Osteocyte (in vitro differentiated cells): ENCODE measurements around the gene PRKCQ. TPM values are rescaled to one million over a fixed set of nuclear protein-coding genes. Genes with fewer than 3 reads are reported as not detected.

Experiments
- DNase-seq: peaks from one replicate; pipeline ENCODE4 v3.0.0; 2021; ENCODE audit warnings: mixed read lengths; ENCODE audit not compliant: unreplicated experiment; ENCODE audit errors: extremely low spot score
- H3K27ac Mint-ChIP-seq: one replicate; pipeline ENCODE4 v1.8.0; 2021; ENCODE audit warnings: mild to moderate bottlenecking, mixed read lengths; ENCODE audit not compliant: unreplicated experiment
- H3K27me3 Mint-ChIP-seq: one replicate; pipeline ENCODE4 v1.8.0; 2021; ENCODE audit warnings: mixed read lengths; ENCODE audit not compliant: unreplicated experiment
- H3K36me3 Mint-ChIP-seq: one replicate; pipeline ENCODE4 v1.8.0; 2021; ENCODE audit warnings: mixed read lengths; ENCODE audit not compliant: unreplicated experiment
- H3K4me1 Mint-ChIP-seq: one replicate; pipeline ENCODE4 v1.8.0; 2021; ENCODE audit warnings: mixed read lengths; ENCODE audit not compliant: unreplicated experiment
- H3K4me3 Mint-ChIP-seq: one replicate; pipeline ENCODE4 v1.8.0; 2021; ENCODE audit warnings: mild to moderate bottlenecking, moderate library complexity, mixed read lengths; ENCODE audit not compliant: unreplicated experiment
- H3K9me3 Mint-ChIP-seq: one replicate; pipeline ENCODE4 v1.8.0; 2021; ENCODE audit warnings: mixed read lengths; ENCODE audit not compliant: unreplicated experiment
- total RNA-seq: library from RNA; stranded (reverse); gene quantifications from 2 replicates; pipeline ENCODE4 v1.2.1, GENCODE V29; 2021
- TF ChIP-seq, protein P1 (sequence below): fragments of 200-600 bp; sonication (generic); IDR thresholded peaks from 2 replicates; pipeline ENCODE4 v1.5.0; 2021; ENCODE audit warnings: antibody characterized with exemption, mild to moderate bottlenecking, moderate library complexity

PRKCQ gene
- total RNA-seq, 1 donor from 2014 or later, result 0.11 TPM

DNA sequence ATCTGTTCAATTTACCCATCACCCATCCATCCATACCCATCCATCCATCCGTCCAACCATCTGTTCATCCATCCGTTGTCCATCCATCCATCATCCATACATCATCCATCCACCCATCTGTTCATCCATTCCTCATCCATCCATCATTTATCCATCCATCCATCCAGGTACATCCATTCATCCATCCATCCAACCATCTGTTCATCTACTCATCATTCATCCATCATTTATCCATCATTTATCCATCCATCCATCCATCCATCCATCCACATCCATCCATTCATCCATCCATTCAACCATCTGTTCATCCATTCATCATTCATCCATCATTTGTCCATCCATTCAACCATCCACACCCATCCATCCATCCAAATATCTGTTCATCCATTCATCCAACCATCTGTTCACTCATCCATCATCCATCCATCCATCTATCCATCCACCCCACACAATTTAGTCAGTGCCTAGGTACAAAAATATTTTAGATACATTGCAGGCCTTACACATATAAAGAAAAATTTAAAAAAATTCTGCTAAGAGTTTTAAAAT is 119.1 kb downstream of the PRKCQ start:
- Mint-ChIP-seq H3K4me3 (no peak overlapping the region), H3K9me3 (peaks cover 10% of the 10 kb centered on the region), H3K27me3 (no peaks in the 10 kb centered on the region), H3K4me1 (no peaks in the 10 kb centered on the region), H3K36me3 (no peaks in the 10 kb centered on the region), H3K27ac (no peak overlapping the region)
- DNase-seq, result no peak
- TF ChIP-seq, protein P1, sequence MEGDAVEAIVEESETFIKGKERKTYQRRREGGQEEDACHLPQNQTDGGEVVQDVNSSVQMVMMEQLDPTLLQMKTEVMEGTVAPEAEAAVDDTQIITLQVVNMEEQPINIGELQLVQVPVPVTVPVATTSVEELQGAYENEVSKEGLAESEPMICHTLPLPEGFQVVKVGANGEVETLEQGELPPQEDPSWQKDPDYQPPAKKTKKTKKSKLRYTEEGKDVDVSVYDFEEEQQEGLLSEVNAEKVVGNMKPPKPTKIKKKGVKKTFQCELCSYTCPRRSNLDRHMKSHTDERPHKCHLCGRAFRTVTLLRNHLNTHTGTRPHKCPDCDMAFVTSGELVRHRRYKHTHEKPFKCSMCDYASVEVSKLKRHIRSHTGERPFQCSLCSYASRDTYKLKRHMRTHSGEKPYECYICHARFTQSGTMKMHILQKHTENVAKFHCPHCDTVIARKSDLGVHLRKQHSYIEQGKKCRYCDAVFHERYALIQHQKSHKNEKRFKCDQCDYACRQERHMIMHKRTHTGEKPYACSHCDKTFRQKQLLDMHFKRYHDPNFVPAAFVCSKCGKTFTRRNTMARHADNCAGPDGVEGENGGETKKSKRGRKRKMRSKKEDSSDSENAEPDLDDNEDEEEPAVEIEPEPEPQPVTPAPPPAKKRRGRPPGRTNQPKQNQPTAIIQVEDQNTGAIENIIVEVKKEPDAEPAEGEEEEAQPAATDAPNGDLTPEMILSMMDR, result no peak

- DNase-seq, result no peak
- H3K36me3 Mint-ChIP-seq, result no peaks in the 10 kb centered on the region
- H3K4me1 Mint-ChIP-seq, result no peaks in the 10 kb centered on the region
- TF ChIP-seq, protein P1, result no peak
- H3K27ac Mint-ChIP-seq, result no peak overlapping the region
- peaks cover 10% of the 10 kb centered on the region for H3K9me3 Mint-ChIP-seq
- H3K27me3 Mint-ChIP-seq, result no peaks in the 10 kb centered on the region
- no peak overlapping the region for H3K4me3 Mint-ChIP-seq
Observed at GRCh38 chr10:6458814-6459213, 121.3 kb downstream of the PRKCQ start.

DNA sequence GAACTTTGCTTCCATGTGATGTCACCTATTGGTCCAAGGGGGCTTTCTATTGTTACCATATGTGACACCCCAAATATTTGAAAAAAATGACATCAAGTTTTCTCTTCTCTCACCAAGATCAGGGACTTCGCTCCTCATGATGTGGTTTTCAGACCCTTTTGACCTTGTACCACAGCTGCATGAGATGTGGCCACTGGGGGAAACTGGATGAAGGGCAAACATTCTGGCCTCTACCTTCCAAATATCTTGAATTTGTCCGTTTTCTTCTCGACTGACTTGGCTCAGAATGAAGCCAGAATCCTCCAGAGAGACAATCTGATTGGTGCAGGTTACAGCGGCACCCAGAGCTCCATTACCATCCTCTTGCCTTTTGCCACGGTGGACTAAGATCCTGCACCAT is 122.7 kb downstream of the PRKCQ start:
- Mint-ChIP-seq H3K36me3 (no peaks in the 10 kb centered on the region), H3K27me3 (no peaks in the 10 kb centered on the region), H3K9me3 (peaks cover 10% of the 10 kb centered on the region), H3K27ac (no peak overlapping the region), H3K4me1 (no peaks in the 10 kb centered on the region), H3K4me3 (no peak overlapping the region)
- TF ChIP-seq, protein P1, result no peak
- no peak for DNase-seq

DNA sequence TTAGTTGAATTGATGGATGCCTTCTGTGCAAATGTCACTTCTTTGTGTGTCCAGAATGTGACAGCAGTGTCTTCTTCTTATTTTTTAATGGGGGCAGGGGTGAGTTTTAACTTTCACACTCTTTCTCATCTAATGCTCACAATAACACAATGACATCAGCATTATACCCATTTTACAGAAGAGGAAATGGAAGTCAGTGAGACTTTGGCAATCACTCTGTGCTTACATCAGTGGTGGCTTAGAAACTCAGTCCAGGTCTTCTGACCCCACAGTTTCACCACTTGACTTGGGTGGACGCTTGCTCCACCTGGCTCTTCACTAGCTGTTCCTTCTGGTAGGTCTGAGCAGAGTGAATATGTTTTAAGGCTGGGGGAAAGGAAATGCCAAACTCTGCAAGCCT is 124.0 kb downstream of the PRKCQ start:
- Mint-ChIP-seq H3K4me1 (no peaks in the 10 kb centered on the region), H3K27me3 (no peaks in the 10 kb centered on the region), H3K36me3 (no peaks in the 10 kb centered on the region), H3K9me3 (peaks cover 9% of the 10 kb centered on the region), H3K4me3 (no peak overlapping the region), H3K27ac (no peak overlapping the region)
- TF ChIP-seq, protein P1, result no peak
- no peak for DNase-seq

- no peaks in the 10 kb centered on the region for H3K36me3 Mint-ChIP-seq
- H3K27me3 Mint-ChIP-seq, result no peaks in the 10 kb centered on the region
- no peaks in the 10 kb centered on the region for H3K4me1 Mint-ChIP-seq
- no peak overlapping the region for H3K27ac Mint-ChIP-seq
- no peak for DNase-seq
- no peak overlapping the region for H3K4me3 Mint-ChIP-seq
- TF ChIP-seq, protein P1, result no peak
- peaks cover 5% of the 10 kb centered on the region for H3K9me3 Mint-ChIP-seq
Observed at GRCh38 chr10:6455592-6455991, 124.5 kb downstream of the PRKCQ start.
